ENCODE results near the gene CALD1. TPM values are rescaled to one million over a fixed set of nuclear protein-coding genes. Genes with fewer than 3 reads are reported as not detected.

The CALD1 gene
- total RNA-seq, 2 experiments from 2014 or later: 2.1 to 2.2 TPM

- Mint-ChIP-seq H3K4me1 (ENCODE audit: low read depth) (no peaks in the 10 kb centered on the region), H3K27me3 (peaks cover 5% of the 10 kb centered on the region), H3K9me3 (no peaks in the 10 kb centered on the region), H3K36me3 (ENCODE audit: low read depth) (no peaks in the 10 kb centered on the region), H3K4me3 (no peak overlapping the region), H3K27ac (no peak overlapping the region)
- DNase-seq (no peak), ATAC-seq (no peak)
- no peak for TF ChIP-seq CTCF (IDR thresholded peaks at IDR 0.05)
- CTCF ChIA-PET: interaction anchor here (0.9 kb wide), 1 partner anchor 126 kb away, joined by 3 read pairs; no protein-coding TSS in a partner anchor
- intact Hi-C loops (cut with micrococcal nuclease): no loop called here
- POLR2A ChIA-PET: no interaction called here
Observed at GRCh38 chr7:134761266-134761665, 18.2 kb upstream of the CALD1 start.

- H3K4me3 Mint-ChIP-seq: no peak overlapping the region
- no peaks in the 10 kb centered on the region for H3K4me1 Mint-ChIP-seq (ENCODE audit: low read depth)
- H3K27me3 Mint-ChIP-seq: peaks cover 5% of the 10 kb centered on the region
- no peaks in the 10 kb centered on the region for H3K9me3 Mint-ChIP-seq
- ChIA-PET POLR2A (interaction anchor here (1.0 kb wide), 1 partner anchor 32 kb away, joined by 3 read pairs; no protein-coding TSS in a partner anchor), CTCF (no interaction called here)
- H3K36me3 Mint-ChIP-seq (ENCODE audit: low read depth): no peaks in the 10 kb centered on the region
- intact Hi-C loops (cut with micrococcal nuclease): no loop called here
- no peak for TF ChIP-seq CTCF (IDR thresholded peaks at IDR 0.05)
- H3K27ac Mint-ChIP-seq: no peak overlapping the region
- no peak for ATAC-seq
- DNase-seq: no peak
Observed at GRCh38 chr7:134763960-134764359, 15.5 kb upstream of the CALD1 start.

- CTCF ChIA-PET: no interaction called here
- no peaks in the 10 kb centered on the region for H3K36me3 Mint-ChIP-seq (ENCODE audit: low read depth)
- ATAC-seq: no peak
- intact Hi-C loops (cut with micrococcal nuclease): no loop called here
- no peak for DNase-seq
- TF ChIP-seq CTCF (IDR thresholded peaks at IDR 0.05): no peak
- H3K9me3 Mint-ChIP-seq: no peaks in the 10 kb centered on the region
- no peak overlapping the region for H3K27ac Mint-ChIP-seq
- POLR2A ChIA-PET: no interaction called here
- no peaks in the 10 kb centered on the region for H3K4me1 Mint-ChIP-seq (ENCODE audit: low read depth)
- H3K4me3 Mint-ChIP-seq: no peak overlapping the region
- peaks cover 5% of the 10 kb centered on the region for H3K27me3 Mint-ChIP-seq
Observed at GRCh38 chr7:134764365-134764764, 15.1 kb upstream of the CALD1 start.

GRCh38 chr7:134766779-134767519 lies 12.5 kb upstream of the CALD1 start:
- ChIA-PET CTCF (interaction anchor here (1.0 kb wide), 1 partner anchor 134 kb away, joined by 3 read pairs; no protein-coding TSS in a partner anchor), POLR2A (no interaction called here)
- Mint-ChIP-seq H3K27me3 (peaks cover 5% of the 10 kb centered on the region), H3K27ac (no peak overlapping the region), H3K36me3 (ENCODE audit: low read depth) (no peaks in the 10 kb centered on the region), H3K4me1 (ENCODE audit: low read depth) (no peaks in the 10 kb centered on the region), H3K9me3 (no peaks in the 10 kb centered on the region), H3K4me3 (no peak overlapping the region)
- DNase-seq (no peak), ATAC-seq (no peak)
- TF ChIP-seq CTCF (IDR thresholded peaks at IDR 0.05): no peak
- intact Hi-C loops (cut with micrococcal nuclease): no loop called here

- no peaks in the 10 kb centered on the region for H3K9me3 Mint-ChIP-seq
- CTCF ChIA-PET: interaction anchor here (1.0 kb wide), 1 partner anchor 135 kb away, joined by 3 read pairs; no protein-coding TSS in a partner anchor
- no peaks in the 10 kb centered on the region for H3K36me3 Mint-ChIP-seq (ENCODE audit: low read depth)
- H3K27me3 Mint-ChIP-seq: peaks cover 2% of the 10 kb centered on the region
- ATAC-seq: no peak
- DNase-seq: no peak
- no peak for TF ChIP-seq CTCF (IDR thresholded peaks at IDR 0.05)
- H3K4me3 Mint-ChIP-seq: no peak overlapping the region
- intact Hi-C loops (cut with micrococcal nuclease): no loop called here
- POLR2A ChIA-PET: interaction anchor here (0.6 to 1.2 kb wide), 2 partner anchors 9 to 46 kb away, joined by 3 read pairs; no protein-coding TSS in a partner anchor
- no peaks in the 10 kb centered on the region for H3K4me1 Mint-ChIP-seq (ENCODE audit: low read depth)
- H3K27ac Mint-ChIP-seq: no peak overlapping the region
Observed at GRCh38 chr7:134767520-134768168, 11.8 kb upstream of the CALD1 start.
